Measurements from ENCODE around the gene SLC30A10. TPM values are rescaled to one million over a fixed set of nuclear protein-coding genes. Genes with fewer than 3 reads are reported as not detected.

Gene SLC30A10
- total and polyA plus RNA-seq, 2 of the 13 experiments (the other 11 are each of a cell fraction or from before 2014, with no cell fraction given), result 20.9 to 30.2 TPM

- TF ChIP-seq ZNF597 (CRISPR knock-in tag; IDR thresholded peaks at IDR 0.05) (no peak), ZNF792 (CRISPR knock-in tag; IDR thresholded peaks at IDR 0.05) (peak; percentile 94), MAF1 (CRISPR knock-in tag; IDR thresholded peaks at IDR 0.05; ENCODE audit: borderline replicate concordance) (no peak), TCF12 (IDR thresholded peaks at IDR 0.05) (no peak), TCF12 (CRISPR knock-in tag; IDR thresholded peaks at IDR 0.05) (no peak), IRF1 (CRISPR knock-in tag; IDR thresholded peaks at IDR 0.05; ENCODE audit: low read depth) (no peak), RBAK (CRISPR knock-in tag; IDR thresholded peaks at IDR 0.05) (no peak), NONO (IDR thresholded peaks at IDR 0.05) (no peak), NONO (CRISPR knock-in tag; conservative IDR thresholded peaks at IDR 0.05) (peak; percentile 58; the same call in 1 of the 2 replicates)
Observed at GRCh38 chr1:219883400-219884332, 44.7 kb downstream of the SLC30A10 start (continued).

- ChIA-PET CTCF (ENCODE audit: low intra/inter-chr PET ratio, low total read pairs) (no interaction called here), POLR2A (interaction anchor here (0.8 kb wide), 1 partner anchor 44 kb away, joined by 3 read pairs; no protein-coding TSS in a partner anchor)
- 90% methylated on average over 3 of the region's 3 CpGs for WGBS (ENCODE audit: low lambda C conversion rate)
- Histone ChIP-seq H3K9ac (ENCODE audit: insufficient read depth, low read depth, low read length) (no peak overlapping the region), H3K27ac (ENCODE audit: extremely low read length, insufficient read depth, low read length) (peak overlapping the region; percentile 75), H3K27me3 (ENCODE audit: control insufficient read depth in 1 of 2, insufficient read depth in 2 of 2, low read length in 2 of 2) (no peaks in the 10 kb centered on the region), H3K4me2 (ENCODE audit: low read depth, low read length) (no peak overlapping the region), H4K20me1 (ENCODE audit: insufficient read depth, low read length) (no peaks in the 10 kb centered on the region), H3K9me3 (ENCODE audit: low read length) (no peaks in the 10 kb centered on the region), H2AFZ (ENCODE audit: low read length) (no peak overlapping the region), H3K36me3 (replicated peaks in 1 of 2; ENCODE audit: control insufficient read depth in 1 of 2, insufficient read depth in 2 of 2, low read length in 2 of 2) (no peaks in the 10 kb centered on the region), H3K4me1 (ENCODE audit: insufficient read depth, low read length) (peaks cover 48% of the 10 kb centered on the region), H3K4me3 (replicated peaks in 1 of 3; ENCODE audit: insufficient read depth in 1 of 3, low read depth in 2 of 3, low read length in 3 of 3) (no peak overlapping the region), H3K79me2 (ENCODE audit: insufficient read depth, low read length) (no peaks in the 10 kb centered on the region)
- ATAC-seq, result no peak
- TF ChIP-seq SMAD1 (CRISPR knock-in tag; IDR thresholded peaks at IDR 0.05; ENCODE audit: borderline replicate concordance, low read depth) (no peak), CREM (IDR thresholded peaks at IDR 0.05) (peak; percentile 9; the same call in 1 of the 2 replicates), CREM (CRISPR knock-in tag; IDR thresholded peaks at IDR 0.05) (no peak), ZNF629 (CRISPR knock-in tag; conservative IDR thresholded peaks at IDR 0.05) (peak; percentile 47; the same call in 1 of the 2 replicates), SMYD3 (CRISPR knock-in tag; IDR thresholded peaks at IDR 0.05) (no peak)
- in situ Hi-C loops (cut with HindIII; ENCODE audit: extremely low pct_ligation_motif_present, low pct_unique_long_range_greater_than_20kb) (no loop called here), intact Hi-C loops (cut with micrococcal nuclease; ENCODE audit: unreplicated experiment) (loop anchor here (2.0 to 5.0 kb wide), 2 partner anchors 44 to 45 kb away; no protein-coding TSS in a partner anchor)
- no TSS peak for BruUV-seq (replicated peaks)
- FAIRE-seq, result no peak
- no peak for DNase-seq (ENCODE audit: low spot score)
Observed at GRCh38 chr1:219882755-219883154, 45.6 kb downstream of the SLC30A10 start.
